Right lobe of liver (tissue), 6 donors: ENCODE data around the gene RAB28. TPM values are rescaled to one million over a fixed set of nuclear protein-coding genes. Genes with fewer than 3 reads are reported as not detected.

Experiments used
- ATAC-seq, 4 donors: fragments of 200-7000 bp; cut with Tn5 transposase; one replicate each; pipeline ENCODE4 v1.9.1; 2020; ENCODE audit warnings: mild to moderate bottlenecking in 4 of 4, moderate library complexity in 4 of 4
- DNase-seq, 3 donors: peaks; one replicate each; pipeline ENCODE4 v3.0.0-alpha.2; 2020
- H3K27ac ChIP-seq, 3 donors: fragments of 200-600 bp; one replicate each; pipeline ENCODE4 v1.8.0; 2022
- H3K27me3 ChIP-seq, 2 donors: fragments of 200-600 bp; one replicate each; pipeline ENCODE4 v1.8.0; 2022
- H3K36me3 ChIP-seq, 4 donors: fragments of 200-600 bp; sonication (generic) in 1 of 4; one replicate each; pipeline versions ENCODE4 v1.5.1 to v1.8.0; 2017 to 2022; ENCODE audit warnings: control low read depth in 1 of 4
- H3K4me1 ChIP-seq, 4 donors: fragments of 200-600 bp; sonication (generic) in 1 of 4; one replicate each; pipeline versions ENCODE4 v1.5.1 to v1.8.0; 2017 to 2022; ENCODE audit warnings: control low read depth in 1 of 4
- H3K4me3 ChIP-seq, 3 donors: fragments of 200-600 bp; one replicate each; pipeline ENCODE4 v1.8.0; 2022
- H3K9me3 ChIP-seq, 4 donors: fragments of 200-600 bp; sonication (generic) in 1 of 4; one replicate each; pipeline versions ENCODE4 v1.5.1 to v1.8.0; 2017 to 2022; ENCODE audit warnings: control low read depth in 1 of 4
- CTCF ChIP-seq, 4 donors: fragments of 200-600 bp in 3 of 4; fragments of 450-650 bp in 1 of 4; IDR thresholded peaks; one replicate each; pipeline versions ENCODE4 v1.5.1 to v1.8.0; 2016 to 2022; ENCODE audit warnings: antibody characterized with exemption in 4 of 4, mild to moderate bottlenecking in 2 of 4
- POLR2A ChIP-seq: fragments of 450-650 bp; IDR thresholded peaks from one replicate; pipeline ENCODE4 v1.6.1; 2017; ENCODE audit warnings: antibody characterized with exemption, mild to moderate bottlenecking
- WGBS: methylation state at CpG from one replicate; pipeline ENCODE4 v1.1.6; 2018; ENCODE audit warnings: low coverage, low lambda C conversion rate; ENCODE audit not compliant: insufficient coverage; ENCODE audit errors: missing lambda C conversion rate; 5-methylcytosine and 5-hydroxymethylcytosine counted together
- intact Hi-C, 2 donors: fragments of 100-400 bp; cut with DNase I; formaldehyde crosslinking; loops; one replicate each; pipeline versions ENCODE4 v1.11.2 to v1.14.1; 2022
- long read RNA-seq: library from polyadenylated mRNA; unstranded; transcript quantifications from one replicate; pipeline ENCODE4 v2.0.0, GENCODE V29; 2019
- total RNA-seq, 6 experiments: library from RNA; depleted of rRNA in 2 of 6; stranded (reverse); fragments of >200 nt in 2 of 6; fragmentation: NEBNext Ultra II Directional in 3 of 6; extraction: Animal tissue kit (Norgen Biotek cat#: 25700) in 3 of 6; gene quantifications; one replicate each; pipeline versions ENCODE4 v1.1.0 to v1.2.4, GENCODE V29; 2016 to 2023
- donor health status: DM: no; HTN: yes; CAD: no.
- donor health status: DM: no; HTN: no; CAD: no.
- donor health status: DM: no; HTN: no; CAD: no.
- donor health status: DM: no; HTN: yes; CAD: no.
- donor health status: DM: no; HTN: yes; CAD: no.

Gene RAB28
- total RNA-seq = 1 to 10 TPM; 3.8 to 5.8 (median 5.1) TPM
- long read RNA-seq, partial matches to known transcripts = 0 of 2 reads
- long read RNA-seq, other reads (novel, unspliced or antisense) = 0 of 2 reads

- TF ChIP-seq POLR2A (peak; percentile 53), CTCF (IDR thresholded peaks at IDR 0.05) (no peak)
- intact Hi-C loops = no loop called here
Observed at GRCh38 chr4:13484122-13484748, at the start of gene RAB28. Gene RAB28, minus strand, starts transcription at chr4:13484340.

GRCh38 chr4:13531625-13531998 lies 47.5 kb upstream of the RAB28 start:
- DNase-seq = no peak
- no peaks in the 10 kb centered on the region for H3K9me3 ChIP-seq
- H3K4me3 ChIP-seq = no peak overlapping the region
- TF ChIP-seq POLR2A (no peak), CTCF (IDR thresholded peaks at IDR 0.05) (no peak)
- H3K36me3 ChIP-seq = no peaks in the 10 kb centered on the region
- H3K27me3 ChIP-seq = peaks cover 16 to 42% of the 10 kb centered on the region in 2 donors
- no peak for ATAC-seq
- peaks cover 0 to 5% (median 0%) of the 10 kb centered on the region in 4 donors for H3K4me1 ChIP-seq
- H3K27ac ChIP-seq = no peak overlapping the region
- WGBS = 21% methylated on average over 8 of the region's 8 CpGs
- intact Hi-C loops = loop anchor here in 1 of 2 donors (10.0 kb wide), 1 partner anchor 787 kb away; no protein-coding TSS in a partner anchor

More at GRCh38 chr4:13484122-13484748, at the start of gene RAB28:
- H3K4me3 ChIP-seq = peak within 1 kb of the TSS; percentile 83 to 91 (median 87)
- peaks cover 0 to 11% (median 0%) of the 10 kb centered on the region in 4 donors for H3K4me1 ChIP-seq
- no peaks in the 10 kb centered on the region for H3K27me3 ChIP-seq
- peak within 1 kb of the TSS; percentile 89 to 91 (median 91) for H3K27ac ChIP-seq
- 0% methylated on average over 17 of the region's 59 CpGs for WGBS
- H3K36me3 ChIP-seq = no peaks in the 10 kb centered on the region
- peak; percentile 96 to 97 (median 97) for DNase-seq
- H3K9me3 ChIP-seq = no peaks in the 10 kb centered on the region
- ATAC-seq = peak; percentile 98 to 99 (median 99)

GRCh38 chr4:13530823-13531624 lies 46.9 kb upstream of the RAB28 start:
- no peak for TF ChIP-seq POLR2A
- Histone ChIP-seq H3K27ac (no peak overlapping the region), H3K36me3 (no peaks in the 10 kb centered on the region), H3K9me3 (no peaks in the 10 kb centered on the region), H3K4me1 (peaks cover 0 to 5% (median 0%) of the 10 kb centered on the region in 4 donors), H3K27me3 (peaks cover 16 to 42% of the 10 kb centered on the region in 2 donors), H3K4me3 (no peak overlapping the region)
- 4% methylated on average over 23 of the region's 35 CpGs for WGBS
- no peak for ATAC-seq
- no peak for DNase-seq
- intact Hi-C loops = loop anchor here in 1 of 2 donors (10.0 kb wide), 1 partner anchor 786 kb away; no protein-coding TSS in a partner anchor

- WGBS = 7% methylated on average over 25 of the region's 37 CpGs
- TF ChIP-seq POLR2A (no peak), CTCF (IDR thresholded peaks at IDR 0.05) (no peak)
- no peaks in the 10 kb centered on the region for H3K9me3 ChIP-seq
- no peak overlapping the region for H3K4me3 ChIP-seq
- ATAC-seq = no peak
- peaks cover 8 to 44% of the 10 kb centered on the region in 2 donors for H3K27me3 ChIP-seq
- peaks cover 0 to 5% (median 0%) of the 10 kb centered on the region in 4 donors for H3K4me1 ChIP-seq
- DNase-seq = no peak
- no peak overlapping the region for H3K27ac ChIP-seq
- intact Hi-C loops = no loop called here
- no peaks in the 10 kb centered on the region for H3K36me3 ChIP-seq
Observed at GRCh38 chr4:13529128-13529919, 45.2 kb upstream of the RAB28 start.
